ENCODE measurements around the gene TMPRSS12.
"Not testable (repeated sequence)": the region's sequence is repeated elsewhere in the genome, so short reads cannot be mapped to it uniquely, and the experiment has no call there.

The TMPRSS12 gene

DNA sequence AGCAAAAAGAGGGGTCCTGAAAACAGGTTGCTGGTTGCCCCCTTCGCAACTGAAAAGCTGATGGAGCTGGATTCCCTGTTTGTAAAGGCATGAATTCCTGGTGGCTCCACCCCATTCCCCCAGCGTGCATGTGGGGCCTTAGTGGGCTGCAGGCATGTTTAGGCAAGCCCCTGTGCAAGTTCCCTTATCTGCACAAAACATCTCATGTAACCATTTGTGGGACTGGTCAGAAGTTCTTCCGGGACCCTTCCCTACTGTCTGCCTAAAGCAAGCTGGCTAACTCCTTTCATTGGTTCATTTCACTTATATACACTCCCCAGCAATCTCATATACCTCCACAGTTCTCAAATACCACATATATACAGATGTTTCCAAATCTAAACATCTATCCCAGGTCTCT is 85.7 kb downstream of the TMPRSS12 start:
- POLR2A ChIA-PET: interaction anchor here (1.2 kb wide), 1 partner anchor 52 kb away, joined by 3 read pairs; no protein-coding TSS in a partner anchor
- TF ChIP-seq TARDBP (IDR thresholded peaks at IDR 0.05) (no peak), ZNF384 (IDR thresholded peaks at IDR 0.05) (no peak), CTBP1 (IDR thresholded peaks at IDR 0.05; ENCODE audit: borderline replicate concordance) (no peak), HDGF (IDR thresholded peaks at IDR 0.05; ENCODE audit: borderline replicate concordance) (no peak), FOXA1 (IDR thresholded peaks at IDR 0.05) (no peak), ARNT (IDR thresholded peaks at IDR 0.05) (no peak)

DNA sequence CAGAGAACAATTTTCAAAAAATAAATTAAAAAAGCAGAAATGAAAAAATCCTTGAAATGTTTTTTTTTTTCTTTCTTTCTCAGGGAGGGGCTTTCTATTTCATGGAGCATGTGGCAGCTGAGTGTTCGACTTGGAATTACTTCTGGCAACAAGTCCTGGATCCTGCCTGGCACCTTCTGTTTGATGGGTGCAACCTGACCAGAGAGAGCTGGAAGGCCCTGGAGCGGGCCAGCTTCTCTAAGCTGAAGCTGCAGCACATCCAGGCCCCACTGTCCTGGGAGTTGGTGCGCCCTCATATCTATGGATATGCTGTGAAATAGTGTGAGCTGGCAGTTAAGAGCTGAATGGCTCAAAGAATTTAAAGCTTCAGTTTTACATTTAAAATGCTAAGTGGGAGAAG is 87.1 kb downstream of the TMPRSS12 start:
- DNase-seq (ENCODE audit: extremely low spot score): no peak
- POLR2A ChIA-PET: no interaction called here
- CTCF ChIA-PET: no interaction called here
- TF ChIP-seq TARDBP (IDR thresholded peaks at IDR 0.05) (no peak), ZNF384 (IDR thresholded peaks at IDR 0.05) (no peak), SUZ12 (IDR thresholded peaks at IDR 0.05) (no peak), FOXK2 (IDR thresholded peaks at IDR 0.05) (no peak), LEF1 (IDR thresholded peaks at IDR 0.05; ENCODE audit: borderline replicate concordance) (no peak), FOXM1 (IDR thresholded peaks at IDR 0.05; ENCODE audit: borderline replicate concordance) (no peak), L3MBTL2 (conservative IDR thresholded peaks at IDR 0.05) (no peak), FOXA1 (IDR thresholded peaks at IDR 0.05) (no peak), NFRKB (IDR thresholded peaks at IDR 0.05) (no peak), SP1 (IDR thresholded peaks at IDR 0.05) (no peak), CTBP1 (IDR thresholded peaks at IDR 0.05; ENCODE audit: borderline replicate concordance) (no peak), BHLHE40 (IDR thresholded peaks at IDR 0.05; ENCODE audit: borderline replicate concordance) (no peak), ELF4 (IDR thresholded peaks at IDR 0.05) (no peak), ARNT (IDR thresholded peaks at IDR 0.05) (no peak), HDGF (IDR thresholded peaks at IDR 0.05; ENCODE audit: borderline replicate concordance) (no peak)
- TF ChIP-seq, protein P1, sequence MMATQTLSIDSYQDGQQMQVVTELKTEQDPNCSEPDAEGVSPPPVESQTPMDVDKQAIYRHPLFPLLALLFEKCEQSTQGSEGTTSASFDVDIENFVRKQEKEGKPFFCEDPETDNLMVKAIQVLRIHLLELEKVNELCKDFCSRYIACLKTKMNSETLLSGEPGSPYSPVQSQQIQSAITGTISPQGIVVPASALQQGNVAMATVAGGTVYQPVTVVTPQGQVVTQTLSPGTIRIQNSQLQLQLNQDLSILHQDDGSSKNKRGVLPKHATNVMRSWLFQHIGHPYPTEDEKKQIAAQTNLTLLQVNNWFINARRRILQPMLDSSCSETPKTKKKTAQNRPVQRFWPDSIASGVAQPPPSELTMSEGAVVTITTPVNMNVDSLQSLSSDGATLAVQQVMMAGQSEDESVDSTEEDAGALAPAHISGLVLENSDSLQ (IDR thresholded peaks at IDR 0.05): no peak

More for the DNA sequence above, 85.7 kb downstream of the TMPRSS12 start:
- DNase-seq (ENCODE audit: extremely low spot score): no peak
- CTCF ChIA-PET: interaction anchor here (0.7 kb wide), 1 partner anchor 1957 kb away, joined by 3 read pairs; no protein-coding TSS in a partner anchor

DNA sequence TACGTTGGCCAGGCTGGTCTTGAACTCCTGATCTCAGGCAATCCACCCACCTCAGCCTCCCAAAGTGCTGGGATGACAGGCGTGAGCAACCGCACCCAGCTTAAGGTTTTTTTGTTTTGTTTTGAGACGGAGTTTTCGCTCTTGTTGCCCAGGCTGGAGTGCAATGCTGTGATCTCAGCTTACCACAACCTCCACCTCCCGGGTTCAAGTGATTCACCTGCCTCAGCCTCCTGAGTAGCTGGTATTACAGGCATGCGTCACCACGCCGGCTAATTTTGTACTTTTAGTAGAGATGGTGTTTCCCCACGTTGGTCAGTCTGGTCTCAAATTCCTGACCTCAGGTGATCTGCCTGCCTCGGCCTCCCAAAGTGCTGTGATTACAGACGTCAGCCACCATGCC is 87.8 kb downstream of the TMPRSS12 start:
- DNase-seq (ENCODE audit: extremely low spot score); POLR2A ChIA-PET: not testable (repeated sequence)
- CTCF ChIA-PET: interaction anchor here (0.6 kb wide), 1 partner anchor 1584 kb away, joined by 3 read pairs; no protein-coding TSS in a partner anchor

GRCh38 chr12:50932787-50933280 is 90.1 kb downstream of the TMPRSS12 start:
- POLR2A ChIA-PET: no interaction called here
- CTCF ChIA-PET: no interaction called here
- TF ChIP-seq SUZ12 (IDR thresholded peaks at IDR 0.05) (no peak), L3MBTL2 (conservative IDR thresholded peaks at IDR 0.05) (no peak), CTBP1 (IDR thresholded peaks at IDR 0.05; ENCODE audit: borderline replicate concordance) (no peak), TARDBP (IDR thresholded peaks at IDR 0.05) (no peak), FOXK2 (IDR thresholded peaks at IDR 0.05) (no peak), ELF4 (IDR thresholded peaks at IDR 0.05) (no peak), HDGF (IDR thresholded peaks at IDR 0.05; ENCODE audit: borderline replicate concordance) (no peak), FOXA1 (IDR thresholded peaks at IDR 0.05) (no peak), SP1 (IDR thresholded peaks at IDR 0.05) (no peak), LEF1 (IDR thresholded peaks at IDR 0.05; ENCODE audit: borderline replicate concordance) (no peak), ZNF384 (IDR thresholded peaks at IDR 0.05) (no peak), FOXM1 (IDR thresholded peaks at IDR 0.05; ENCODE audit: borderline replicate concordance) (no peak)
- TF ChIP-seq, protein P1 (IDR thresholded peaks at IDR 0.05): no peak
- no peak for DNase-seq (ENCODE audit: extremely low spot score)

DNA sequence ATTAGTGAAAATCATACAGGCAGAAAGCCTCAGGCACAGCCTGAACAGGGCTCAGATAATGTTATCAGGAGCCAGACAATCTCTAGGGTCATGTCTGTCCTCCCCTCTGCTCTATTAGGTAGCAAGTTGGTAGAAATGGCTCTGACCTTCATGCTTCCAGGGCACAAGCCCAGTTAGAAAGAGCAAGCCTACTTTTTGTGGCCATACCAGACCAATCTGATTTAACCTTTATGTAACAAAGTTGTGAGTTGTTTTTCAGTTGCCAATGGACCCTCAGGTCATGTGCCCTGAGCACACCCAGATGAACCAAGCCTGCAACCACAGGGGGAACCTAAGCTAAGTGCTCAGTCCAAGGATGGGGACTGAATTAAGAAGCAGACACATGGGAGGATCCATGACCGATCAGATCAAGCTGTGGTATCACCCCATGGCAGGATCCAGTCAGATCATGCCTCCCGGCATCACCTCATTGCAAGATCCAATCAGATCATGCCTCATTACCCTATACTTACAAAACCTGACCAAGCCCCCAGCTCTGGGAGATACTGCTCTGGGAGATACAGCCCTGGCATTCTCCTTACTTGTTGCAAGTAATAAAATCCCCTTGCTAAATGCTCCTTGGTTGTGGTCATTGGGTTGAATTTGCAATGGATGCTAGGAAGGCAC is 90.9 kb downstream of the TMPRSS12 start:
- no peak for DNase-seq (ENCODE audit: extremely low spot score)
- TF ChIP-seq ARNT (IDR thresholded peaks at IDR 0.05): no peak
- TF ChIP-seq TARDBP (IDR thresholded peaks at IDR 0.05): no peak
- TF ChIP-seq FOXA1 (IDR thresholded peaks at IDR 0.05): no peak
- TF ChIP-seq FOXK2 (IDR thresholded peaks at IDR 0.05): no peak
- TF ChIP-seq LEF1 (IDR thresholded peaks at IDR 0.05; ENCODE audit: borderline replicate concordance): no peak
- POLR2A ChIA-PET: no interaction called here

GRCh38 chr12:50934371-50934851 is 91.7 kb downstream of the TMPRSS12 start:
- ChIA-PET CTCF (no interaction called here), POLR2A (interaction anchor here (0.7 kb wide), 1 partner anchor 10 kb away, joined by 4 read pairs; a partner anchor contains a TSS)
- no peak for DNase-seq (ENCODE audit: extremely low spot score)
- TF ChIP-seq CTBP1 (IDR thresholded peaks at IDR 0.05; ENCODE audit: borderline replicate concordance): no peak
- no peak for TF ChIP-seq ZNF384 (IDR thresholded peaks at IDR 0.05)
- no peak for TF ChIP-seq TARDBP (IDR thresholded peaks at IDR 0.05)
- no peak for TF ChIP-seq FOXM1 (IDR thresholded peaks at IDR 0.05; ENCODE audit: borderline replicate concordance)
- no peak for TF ChIP-seq ARNT (IDR thresholded peaks at IDR 0.05)
- TF ChIP-seq FOXA1 (IDR thresholded peaks at IDR 0.05): no peak
- TF ChIP-seq SUZ12 (IDR thresholded peaks at IDR 0.05): no peak
- TF ChIP-seq HDGF (IDR thresholded peaks at IDR 0.05; ENCODE audit: borderline replicate concordance): no peak
- no peak for TF ChIP-seq ELF4 (IDR thresholded peaks at IDR 0.05)
- TF ChIP-seq, protein P1 (IDR thresholded peaks at IDR 0.05): no peak
- no peak for TF ChIP-seq SP1 (IDR thresholded peaks at IDR 0.05)
- no peak for TF ChIP-seq LEF1 (IDR thresholded peaks at IDR 0.05; ENCODE audit: borderline replicate concordance)
- TF ChIP-seq BHLHE40 (IDR thresholded peaks at IDR 0.05; ENCODE audit: borderline replicate concordance): no peak
- no peak for TF ChIP-seq L3MBTL2 (conservative IDR thresholded peaks at IDR 0.05)

More for the DNA sequence above, 90.9 kb downstream of the TMPRSS12 start:
- CTCF ChIA-PET: interaction anchor here (0.5 kb wide), 1 partner anchor 100 kb away, joined by 3 read pairs; no protein-coding TSS in a partner anchor

Measured in HEK293T (cell line).